Cardiac fibroblast (primary cell): ENCODE measurements around the gene GAL3ST2.
"Not testable (repeated sequence)": the region's sequence is repeated elsewhere in the genome, so short reads cannot be mapped to it uniquely, and the experiment has no call there.

Experiments
- DNase-seq, 2 donors: peaks; one replicate each; pipeline versions ENCODE4 v3.0.0 to v3.0.0-alpha.2; 2010; ENCODE audit warnings: low read depth in 2 of 2
- H3K4me3 ChIP-seq, 2 donors: replicated peaks in 1 of 2; 1 replicate in 1 of 2; 2 replicates in 1 of 2; pipeline ENCODE4 v1.5.1; 2011; ENCODE audit warnings: low read depth in 2 of 2, low read length in 2 of 2, mild to moderate bottlenecking in 2 of 2, moderate library complexity in 1 of 2
- CTCF ChIP-seq: IDR thresholded peaks from one replicate; pipeline ENCODE4 v1.5.1; 2011; ENCODE audit warnings: low read depth, mild to moderate bottlenecking, low read length, inconsistent platforms

Gene GAL3ST2

GRCh38 chr2:241833101-241833663 lies 56.6 kb downstream of the GAL3ST2 start:
- H3K4me3 ChIP-seq, result no peak overlapping the region
- DNase-seq, result peak; percentile 67 to 89
- TF ChIP-seq CTCF, result no peak

- DNase-seq, H3K4me3 ChIP-seq: not testable (repeated sequence)
Observed at GRCh38 chr2:241833756-241834526, 57.3 kb downstream of the GAL3ST2 start.

- no peak for TF ChIP-seq CTCF
- DNase-seq, result no peak
- no peak overlapping the region for H3K4me3 ChIP-seq
Observed at GRCh38 chr2:241834527-241835210, 58.0 kb downstream of the GAL3ST2 start.

- H3K4me3 ChIP-seq, result no peak overlapping the region
- no peak for TF ChIP-seq CTCF
- no peak for DNase-seq
Observed at GRCh38 chr2:241835611-241836010, 59.0 kb downstream of the GAL3ST2 start.

- no peak for TF ChIP-seq CTCF
- DNase-seq, result no peak
- H3K4me3 ChIP-seq, result no peak overlapping the region
Observed at GRCh38 chr2:241836292-241836691, 59.7 kb downstream of the GAL3ST2 start.

- DNase-seq, result no peak
- no peak for TF ChIP-seq CTCF
- no peak overlapping the region for H3K4me3 ChIP-seq
Observed at GRCh38 chr2:241837197-241837965, 60.8 kb downstream of the GAL3ST2 start.
